NB4 (cell line): ENCODE data around the gene MIDN.

Source experiments
- CTCF ChIP-seq: IDR thresholded peaks from one replicate; pipeline ENCODE4 v1.5.1; 2012; ENCODE audit warnings: low read depth, low read length
- POLR2A ChIP-seq: IDR thresholded peaks from 2 replicates; pipeline ENCODE4 v1.6.1; 2011; ENCODE audit warnings: mild to moderate bottlenecking; ENCODE audit not compliant: insufficient read length; ENCODE audit errors: extremely low read depth

DNA sequence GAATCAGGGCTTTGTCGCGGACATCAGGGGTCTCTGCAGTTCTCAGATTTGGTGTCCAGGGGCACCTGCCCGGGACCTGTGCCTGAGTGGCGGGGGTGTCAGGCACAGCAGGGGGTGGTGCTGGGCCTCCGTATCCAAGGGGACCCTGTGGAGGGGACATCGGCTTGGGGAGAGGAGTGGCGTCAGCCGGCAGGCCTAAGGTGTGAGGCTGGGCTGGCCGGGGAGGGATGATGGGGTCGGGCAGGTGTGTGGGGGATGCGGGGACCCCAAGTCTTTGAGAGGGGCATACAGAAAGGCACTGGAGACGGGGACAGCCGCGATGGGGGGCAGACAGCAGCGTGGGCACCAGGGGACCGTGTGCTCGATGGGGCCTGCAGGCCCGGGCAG, 39.8 kb downstream of the MIDN start:
- TF ChIP-seq CTCF (no peak), POLR2A (no peak)
